ENCODE data around the gene EIF1AD. TPM values are rescaled to one million over a fixed set of nuclear protein-coding genes. Genes with fewer than 3 reads are reported as not detected.

Gene EIF1AD
- total and polyA plus RNA-seq, 9 of the 15 experiments (the other 6 are each of a cell fraction or from before 2014, with no cell fraction given) = 50.1 to 98.8 (median 58.7) TPM

GRCh38 chr11:65982824-65983588, 19.0 kb downstream of the EIF1AD start:
- no peaks in the 10 kb centered on the region for H3K79me2 ChIP-seq (ENCODE audit: control insufficient read depth, insufficient read depth, low read length)
- intact Hi-C loops (cut with micrococcal nuclease) (loop anchor here (10.0 kb wide), 1 partner anchor 198 kb away; the partner anchor contains the start of genes AP5B1 and OVOL1), in situ Hi-C loops (cut with MboI) (no loop called here)
- peaks cover 0 to 19% of the 10 kb centered on the region in 2 experiments; a peak in 1 of 5 replicates for H3K4me1 ChIP-seq (replicated peaks in 1 of 2; ENCODE audit: control insufficient read depth in 2 of 2, insufficient read depth in 2 of 2, low read length in 2 of 2)
- FAIRE-seq (no peak), ATAC-seq (no peak), DNase-seq (ENCODE audit: extremely low read depth in 1 of 4, low spot score in 3 of 4) (no peak)
- no peaks in the 10 kb centered on the region for H3K9me3 ChIP-seq (replicated peaks; ENCODE audit: control insufficient read depth, insufficient read depth, low read depth, low read length)
- POLR2A ChIA-PET = interaction anchor here (0.6 to 1.5 kb wide), 5 partner anchors 39 to 481 kb away, joined by 3 to 5 read pairs (median 3); partner anchors contain the start of gene CCDC85B
- H3K4me3 ChIP-seq = no peak overlapping the region
- no TSS peak for BruUV-seq (replicated peaks)
- WGBS (ENCODE audit: insufficient coverage, low coverage, missing lambda C conversion rate) = 73% methylated on average over 22 of the region's 22 CpGs
- TF ChIP-seq PHF8 (IDR thresholded peaks at IDR 0.05; ENCODE audit: borderline replicate concordance, low read length) (no peak), SREBF1 (IDR thresholded peaks at IDR 0.05; ENCODE audit: borderline replicate concordance, low read depth, low read length) (no peak), RFX5 (IDR thresholded peaks at IDR 0.05; ENCODE audit: low read depth, low read length) (no peak)
- CTCF ChIA-PET (ENCODE audit: low intra/inter-chr PET ratio) = no interaction called here
- H3K4me2 ChIP-seq (ENCODE audit: insufficient read depth, low read length) = no peak overlapping the region
- H4K20me1 ChIP-seq (replicated peaks; ENCODE audit: control insufficient read depth, insufficient read depth, low read length) = no peaks in the 10 kb centered on the region
- no peak overlapping the region for H3K27ac ChIP-seq (ENCODE audit: extremely low read depth, low read depth, low read length)
- H3K27me3 ChIP-seq (ENCODE audit: control insufficient read depth in 2 of 2, insufficient read depth in 2 of 2, low read length in 2 of 2) = no peaks in the 10 kb centered on the region
- H2AFZ ChIP-seq (ENCODE audit: low read depth, low read length) = no peak overlapping the region
- peak overlapping the region in 1 of 2 experiments; percentile 53; a peak in 2 of 4 replicates for H3K9ac ChIP-seq (ENCODE audit: insufficient read depth in 1 of 2, low read depth in 2 of 2, low read length in 2 of 2)
- H3K9me1 ChIP-seq (ENCODE audit: control insufficient read depth, insufficient read depth, low read length) = no peaks in the 10 kb centered on the region
- peaks cover 15% of the 10 kb centered on the region; the same call in 2 of the 3 replicates for H3K36me3 ChIP-seq (ENCODE audit: control insufficient read depth, insufficient read depth, low read length)

Data from K562 (cell line).